Liver (tissue), 9 donors: ENCODE data around the gene LYZ. TPM values are rescaled to one million over a fixed set of nuclear protein-coding genes. Genes with fewer than 3 reads are reported as not detected.

Source experiments
- DNase-seq: peaks from one replicate; pipeline ENCODE4 v3.0.0-alpha.2; 2017; ENCODE audit warnings: low spot score
- H3K27ac ChIP-seq, 2 donors: one replicate each; pipeline ENCODE4 v1.7.0; 2013; ENCODE audit warnings: inconsistent platforms in 2 of 2, low read length in 2 of 2, control low read depth in 1 of 2, low read depth in 1 of 2, mild to moderate bottlenecking in 1 of 2
- H3K27me3 ChIP-seq, 4 donors: one replicate each; pipeline versions ENCODE4 v1.6.1 to v1.7.0; 2013; ENCODE audit warnings: low read length in 3 of 4, inconsistent platforms in 1 of 4, mild to moderate bottlenecking in 1 of 4, moderate library complexity in 1 of 4; ENCODE audit not compliant: control insufficient read depth in 4 of 4, insufficient read depth in 4 of 4
- H3K36me3 ChIP-seq, 4 donors: one replicate each; pipeline versions ENCODE4 v1.6.1 to v1.7.0; 2013; ENCODE audit warnings: low read length in 3 of 4, mild to moderate bottlenecking in 3 of 4, low read depth in 1 of 4, moderate library complexity in 1 of 4; ENCODE audit not compliant: control insufficient read depth in 4 of 4, insufficient read depth in 3 of 4
- H3K4me1 ChIP-seq, 4 donors: one replicate each; pipeline versions ENCODE4 v1.6.1 to v1.7.0; 2013; ENCODE audit warnings: low read length in 3 of 4, mild to moderate bottlenecking in 3 of 4, moderate library complexity in 1 of 4; ENCODE audit not compliant: control insufficient read depth in 4 of 4, insufficient read depth in 4 of 4
- H3K4me3 ChIP-seq, 3 donors: one replicate each; pipeline versions ENCODE4 v1.6.1 to v1.7.0; 2013; ENCODE audit warnings: low read length in 3 of 3, control low read depth in 1 of 3, low read depth in 1 of 3, mild to moderate bottlenecking in 1 of 3
- H3K9ac ChIP-seq, 2 donors: one replicate each; pipeline ENCODE4 v1.7.0; 2013; ENCODE audit warnings: low read length in 2 of 2, mild to moderate bottlenecking in 2 of 2, moderate library complexity in 2 of 2, control low read depth in 1 of 2, low read depth in 1 of 2
- H3K9me3 ChIP-seq, 4 donors: one replicate each; pipeline versions ENCODE4 v1.6.1 to v1.7.0; 2013; ENCODE audit warnings: low read length in 3 of 4; ENCODE audit not compliant: control insufficient read depth in 4 of 4
- EGR1 ChIP-seq, 2 donors: IDR thresholded peaks; 2 replicates each; pipeline ENCODE4 v1.6.1; 2016 to 2018; ENCODE audit warnings: antibody characterized with exemption in 2 of 2, low read depth in 2 of 2
- GABPA ChIP-seq, 2 donors: IDR thresholded peaks in 1 of 2; conservative IDR thresholded peaks in 1 of 2; 2 replicates each; pipeline ENCODE4 v1.6.1; 2016; ENCODE audit warnings: antibody characterized with exemption in 2 of 2, mild to moderate bottlenecking in 1 of 2, moderate library complexity in 1 of 2
- HNF4A ChIP-seq, 2 donors: conservative IDR thresholded peaks; 2 replicates each; pipeline ENCODE4 v1.6.1; 2016; ENCODE audit warnings: antibody characterized with exemption in 2 of 2, mild to moderate bottlenecking in 2 of 2
- HNF4G ChIP-seq: IDR thresholded peaks from 2 replicates; pipeline ENCODE4 v1.6.1; 2016; ENCODE audit warnings: antibody characterized with exemption
- JUND ChIP-seq, 2 donors: IDR thresholded peaks; 2 replicates each; pipeline ENCODE4 v1.6.1; 2016; ENCODE audit warnings: antibody characterized with exemption in 2 of 2
- NR2F2 ChIP-seq: IDR thresholded peaks from 2 replicates; pipeline ENCODE4 v1.6.1; 2016; ENCODE audit warnings: antibody characterized with exemption
- RAD21 ChIP-seq, 2 donors: IDR thresholded peaks; 2 replicates each; pipeline ENCODE4 v1.6.1; 2016; ENCODE audit warnings: antibody characterized with exemption in 2 of 2, mild to moderate bottlenecking in 2 of 2
- REST ChIP-seq: IDR thresholded peaks from 2 replicates; pipeline ENCODE4 v1.6.1; 2016; ENCODE audit warnings: antibody characterized with exemption, mild to moderate bottlenecking
- RXRA ChIP-seq, 2 donors: IDR thresholded peaks; 2 replicates each; pipeline ENCODE4 v1.6.1; 2017 to 2018; ENCODE audit warnings: antibody characterized with exemption in 2 of 2, mild to moderate bottlenecking in 1 of 2
- SP1 ChIP-seq: IDR thresholded peaks from 2 replicates; pipeline ENCODE4 v1.6.1; 2018; ENCODE audit warnings: antibody characterized with exemption, mild to moderate bottlenecking
- TAF1 ChIP-seq: conservative IDR thresholded peaks from 2 replicates; pipeline ENCODE4 v1.6.1; 2016; ENCODE audit warnings: antibody characterized with exemption, mild to moderate bottlenecking
- YY1 ChIP-seq: IDR thresholded peaks from 2 replicates; pipeline ENCODE4 v1.6.1; 2016; ENCODE audit warnings: antibody characterized with exemption, mild to moderate bottlenecking
- WGBS: extraction: QIAGEN DNeasy Blood & Tissue Kit; methylation state at CpG from one replicate; pipeline ENCODE4 v1.1.7; 2013; 5-methylcytosine and 5-hydroxymethylcytosine counted together
- polyA plus RNA-seq, 2 donors: library from polyadenylated mRNA; stranded (reverse) in 1 of 2; unstranded in 1 of 2; fragments of 200-250 nt in 1 of 2; fragments of >200 nt in 1 of 2; fragmentation: Nextera tagmentation in 1 of 2; extraction: Ambion mirVana in 1 of 2; gene quantifications; one replicate each; pipeline versions ENCODE4 v1.2.1 to v1.2.3, GENCODE V29; 2013 to 2015
- total RNA-seq, 2 donors: library from RNA; depleted of rRNA; stranded (reverse); fragments of >200 nt; gene quantifications; one replicate each; pipeline ENCODE4 v1.2.3, GENCODE V29; 2014
- TF ChIP-seq, protein P1 (sequence below): IDR thresholded peaks from 2 replicates; pipeline ENCODE4 v1.6.1; 2016; ENCODE audit warnings: antibody characterized with exemption
- donor health status: healthy.
- donor health status: healthy.
- donor health status: healthy.
- donor health status: healthy.
- donor health status: healthy.

LYZ gene
- total and polyA plus RNA-seq, 4 donors, result 11.5 to 141 (median 33.5) TPM

GRCh38 chr12:69354556-69355187 is 6.5 kb downstream of the LYZ start (continued):
- no peak for TF ChIP-seq REST
- TF ChIP-seq RXRA (IDR thresholded peaks at IDR 0.05), result no peak
- TF ChIP-seq JUND (IDR thresholded peaks at IDR 0.05), result no peak
- TF ChIP-seq HNF4G, result no peak

DNA sequence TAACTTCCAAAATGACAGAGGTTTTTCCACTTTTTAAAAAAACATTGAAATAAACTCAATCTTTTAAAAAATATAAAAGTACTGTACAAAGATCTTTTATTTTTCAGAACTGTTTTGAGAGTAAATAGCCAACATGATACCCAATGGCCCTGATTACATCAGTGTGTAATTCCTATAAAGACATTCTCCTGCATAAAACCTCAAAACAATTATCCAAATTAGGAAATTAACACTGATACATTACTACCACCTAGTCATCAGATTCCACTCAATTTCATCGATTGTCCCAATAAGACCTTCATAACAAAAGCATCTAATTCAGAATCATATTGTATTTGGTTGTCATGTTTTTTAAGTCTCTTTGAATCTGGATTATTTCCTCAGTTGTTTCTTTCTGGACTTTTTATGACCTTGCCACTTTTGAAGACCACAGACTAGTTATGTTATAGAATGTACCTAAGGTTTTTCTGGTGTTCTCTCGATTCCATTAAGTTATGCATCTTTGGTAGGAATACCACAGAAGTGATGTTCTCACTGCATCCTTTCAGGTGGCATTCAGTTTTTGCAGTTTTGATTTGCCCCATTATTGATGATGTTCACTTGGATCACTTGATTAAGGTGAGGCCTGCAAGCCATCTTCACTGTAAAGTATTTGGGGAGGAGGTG is 7.3 kb downstream of the LYZ start:
- no peak for DNase-seq
- no peak for TF ChIP-seq REST
- no peak for TF ChIP-seq TAF1
- no peak for TF ChIP-seq GABPA (IDR thresholded peaks at IDR 0.05 in 1 of 2, conservative IDR thresholded peaks at IDR 0.05 in 1 of 2)
- TF ChIP-seq EGR1 (IDR thresholded peaks at IDR 0.05; ENCODE audit: low read depth in 2 of 2), result no peak
- no peak for TF ChIP-seq HNF4G
- no peak for TF ChIP-seq NR2F2
- TF ChIP-seq HNF4A (conservative IDR thresholded peaks at IDR 0.05), result no peak
- TF ChIP-seq JUND (IDR thresholded peaks at IDR 0.05), result no peak
- no peak for TF ChIP-seq RAD21 (IDR thresholded peaks at IDR 0.05)
- TF ChIP-seq YY1, result no peak
- TF ChIP-seq SP1, result no peak
- no peak for TF ChIP-seq RXRA (IDR thresholded peaks at IDR 0.05)
- TF ChIP-seq, protein P1, sequence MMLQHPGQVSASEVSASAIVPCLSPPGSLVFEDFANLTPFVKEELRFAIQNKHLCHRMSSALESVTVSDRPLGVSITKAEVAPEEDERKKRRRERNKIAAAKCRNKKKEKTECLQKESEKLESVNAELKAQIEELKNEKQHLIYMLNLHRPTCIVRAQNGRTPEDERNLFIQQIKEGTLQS, result no peak
- H3K9me3 ChIP-seq, result no peaks in the 10 kb centered on the region
- 91% methylated on average over 2 of the region's 2 CpGs for WGBS
- H3K27me3 ChIP-seq, result no peaks in the 10 kb centered on the region
- H3K36me3 ChIP-seq, result no peaks in the 10 kb centered on the region
- no peak overlapping the region for H3K9ac ChIP-seq
- H3K4me1 ChIP-seq, result peaks cover 0 to 22% (median 16%) of the 10 kb centered on the region in 4 donors
- H3K27ac ChIP-seq, result no peak overlapping the region
- H3K4me3 ChIP-seq, result no peak overlapping the region
